Activated B cell treated with CpG ODN at 0.5 μM for 24 hours (primary cell): Measurements from ENCODE around the gene TMEM270. TPM values are rescaled to one million over a fixed set of nuclear protein-coding genes. Genes with fewer than 3 reads are reported as not detected.
A peak's percentile ranks its signal among the peaks of the same experiment; 100 is the strongest.

ENCODE experiments used
- ATAC-seq: fragments of 200-7000 bp; cut with Tn5 transposase; one replicate; pipeline ENCODE4 v1.10.0; 2021; ENCODE audit warnings: low read depth, mild to moderate bottlenecking, moderate library complexity
- CTCF ChIA-PET: fragments of 350-600 bp; sonication (Branson Sonifier 250); formaldehyde crosslinking; loops from one replicate; lab custom pipeline; 2021; ENCODE audit warnings: antibody characterized with exemption; lab: Charles Lee
- POLR2A ChIA-PET: fragments of 350-600 bp; sonication (Branson Sonifier 250); formaldehyde crosslinking; loops from one replicate; lab custom pipeline; 2021; ENCODE audit warnings: antibody characterized with exemption; lab: Charles Lee
- DNase-seq: peaks from one replicate; pipeline ENCODE4 v3.0.0; 2022
- H3K27ac Mint-ChIP-seq: one replicate; pipeline ENCODE4 v1.8.0; 2020; ENCODE audit warnings: mixed read lengths
- H3K27me3 Mint-ChIP-seq: one replicate; pipeline ENCODE4 v1.8.0; 2021; ENCODE audit warnings: mixed read lengths
- H3K36me3 Mint-ChIP-seq: one replicate; pipeline ENCODE4 v1.8.0; 2021; ENCODE audit warnings: low read depth, mixed read lengths
- H3K4me1 Mint-ChIP-seq: one replicate; pipeline ENCODE4 v1.8.0; 2021; ENCODE audit warnings: mixed read lengths
- H3K4me3 Mint-ChIP-seq: one replicate; pipeline ENCODE4 v1.8.0; 2020; ENCODE audit warnings: mild to moderate bottlenecking, mixed read lengths
- H3K9me3 Mint-ChIP-seq: one replicate; pipeline ENCODE4 v1.8.0; 2020; ENCODE audit warnings: mixed read lengths
- CTCF ChIP-seq: fragments of 200-600 bp; IDR thresholded peaks from one replicate; pipeline ENCODE4 v1.8.0; 2022; ENCODE audit warnings: antibody characterized with exemption, mild to moderate bottlenecking
- intact Hi-C: fragments of 100-400 bp; cut with micrococcal nuclease; formaldehyde crosslinking; loops from one replicate; pipeline ENCODE4 v1.15.1; 2024
- total RNA-seq: library from RNA; stranded (reverse); gene quantifications from 2 replicates; pipeline ENCODE4 v1.2.3, GENCODE V29; 2022

Gene TMEM270
- total RNA-seq, 1 donor from 2014 or later = not detected

DNA sequence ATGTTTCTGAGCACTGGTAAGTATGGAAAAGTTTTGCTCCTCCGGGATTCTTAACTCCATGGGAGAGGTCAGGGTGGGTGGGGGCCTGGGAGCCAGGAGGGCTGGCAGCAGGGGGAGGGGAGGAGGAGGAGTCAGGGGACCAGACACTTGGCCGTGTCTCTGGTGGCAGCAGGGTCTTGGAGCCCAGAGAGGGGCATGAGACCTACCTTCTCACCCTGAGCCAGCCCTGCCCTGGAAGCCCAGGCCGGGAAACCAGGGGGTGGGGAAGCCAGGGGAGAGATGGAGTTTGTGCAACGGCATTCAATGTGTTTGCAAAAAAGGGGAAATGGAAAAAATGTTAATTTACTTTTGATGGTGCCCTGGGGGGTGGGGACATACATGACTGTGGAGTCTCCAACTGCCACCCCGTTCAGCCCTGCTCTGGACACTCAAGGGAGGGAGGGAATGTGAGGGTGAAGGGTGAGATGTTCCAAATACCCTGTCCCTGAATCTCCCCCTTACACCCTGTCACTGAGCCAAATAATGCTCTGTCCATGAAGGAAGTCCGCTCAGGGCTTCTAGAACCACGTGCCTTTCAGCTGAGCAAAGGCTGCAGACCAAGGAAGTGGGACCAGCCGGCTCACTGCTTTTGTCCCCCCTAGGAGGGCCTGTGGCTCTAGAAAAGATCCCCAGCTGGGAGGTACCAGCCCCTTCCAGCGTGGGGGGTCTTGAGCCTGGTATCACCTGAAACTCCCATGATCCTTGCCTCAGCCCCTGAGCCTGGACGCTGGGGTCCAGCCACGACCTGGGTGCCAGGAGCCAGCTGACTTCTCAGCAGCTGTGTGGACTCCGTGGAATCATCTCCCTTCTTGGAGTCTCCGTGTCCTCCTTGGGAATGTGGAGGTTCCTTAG lies 48.3 kb downstream of the TMEM270 start:
- H3K27ac Mint-ChIP-seq = no peak overlapping the region
- no peaks in the 10 kb centered on the region for H3K36me3 Mint-ChIP-seq
- intact Hi-C loops = no loop called here
- TF ChIP-seq CTCF = no peak
- ChIA-PET POLR2A (no interaction called here), CTCF (no interaction called here)
- DNase-seq (no peak), ATAC-seq (peak; percentile 45)
- peaks cover 11% of the 10 kb centered on the region for H3K4me1 Mint-ChIP-seq
- peaks cover 3% of the 10 kb centered on the region for H3K27me3 Mint-ChIP-seq
- H3K9me3 Mint-ChIP-seq = no peaks in the 10 kb centered on the region
- H3K4me3 Mint-ChIP-seq = peak overlapping the region; percentile 32

DNA sequence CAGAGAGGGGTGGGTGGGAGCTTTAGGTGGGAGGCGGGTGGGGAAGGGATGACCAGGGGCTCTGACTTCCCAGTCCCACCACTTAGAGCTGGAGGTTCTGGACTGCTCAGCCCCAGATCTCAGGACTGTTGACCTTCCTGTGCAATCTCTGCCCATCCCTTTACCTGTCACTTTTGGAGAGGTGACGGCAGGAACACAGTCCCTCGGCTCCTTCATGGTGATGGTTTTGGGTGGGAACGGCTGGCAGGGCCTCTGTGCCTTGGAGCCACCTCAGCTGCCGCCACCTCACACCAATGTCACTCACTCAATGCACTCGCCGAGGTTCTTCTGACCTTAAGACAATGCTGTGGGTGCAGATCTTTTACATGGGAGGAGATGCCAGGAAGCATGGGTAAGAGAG lies 49.0 kb downstream of the TMEM270 start:
- TF ChIP-seq CTCF = no peak
- Mint-ChIP-seq H3K27ac (no peak overlapping the region), H3K36me3 (no peaks in the 10 kb centered on the region), H3K4me1 (peaks cover 11% of the 10 kb centered on the region), H3K4me3 (no peak overlapping the region), H3K27me3 (peaks cover 3% of the 10 kb centered on the region), H3K9me3 (no peaks in the 10 kb centered on the region)
- POLR2A ChIA-PET = no interaction called here
- intact Hi-C loops = no loop called here
- DNase-seq = no peak
- ATAC-seq = no peak
- CTCF ChIA-PET = no interaction called here

DNA sequence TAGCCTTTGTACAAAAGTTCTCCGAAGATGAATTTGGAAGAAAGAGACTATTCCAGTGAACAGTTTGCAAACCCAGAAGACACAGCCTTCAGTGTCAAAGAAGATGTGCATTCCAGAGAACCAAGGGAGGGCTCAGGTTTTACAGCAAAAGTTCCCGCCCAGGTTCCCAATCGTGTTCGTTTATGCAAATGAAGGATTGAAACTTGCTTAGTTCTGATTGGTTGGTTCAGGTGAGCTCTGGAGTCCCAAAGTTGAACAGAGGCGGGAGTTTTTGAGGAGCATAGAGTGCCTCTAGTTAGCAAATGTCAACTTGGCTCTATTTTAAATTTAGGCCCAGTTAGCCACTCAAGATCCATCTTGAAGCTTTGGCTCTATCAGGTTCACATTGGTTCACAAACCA lies 51.3 kb downstream of the TMEM270 start:
- ATAC-seq (no peak), DNase-seq (no peak)
- H3K4me1 Mint-ChIP-seq = peaks cover 11% of the 10 kb centered on the region
- no peaks in the 10 kb centered on the region for H3K9me3 Mint-ChIP-seq
- H3K4me3 Mint-ChIP-seq = no peak overlapping the region
- intact Hi-C loops = no loop called here
- TF ChIP-seq CTCF = no peak
- no peak overlapping the region for H3K27ac Mint-ChIP-seq
- H3K27me3 Mint-ChIP-seq = peaks cover 6% of the 10 kb centered on the region
- POLR2A ChIA-PET = no interaction called here
- CTCF ChIA-PET = no interaction called here
- H3K36me3 Mint-ChIP-seq = no peaks in the 10 kb centered on the region

Other genes with a start within 250 kb of the TMEM270 start
- not detected in 2 replicates for gene MLXIPL, start 236.6 kb upstream of the TMEM270 start, total RNA-seq
- 0.17 and 0.24 TPM in 2 replicates for gene VPS37D, start 193.3 kb upstream of the TMEM270 start, total RNA-seq
- 13.7 and 14.2 TPM in 2 replicates for gene DNAJC30, start 177.7 kb upstream of the TMEM270 start, total RNA-seq
- 69.0 and 74.8 TPM in 2 replicates for gene BUD23, start 177.6 kb upstream of the TMEM270 start, total RNA-seq
- 1.8 and 2.1 TPM in 2 replicates for gene STX1A, start 141.5 kb upstream of the TMEM270 start, total RNA-seq
- gene ABHD11, start 122.4 kb upstream of the TMEM270 start, total RNA-seq = 12.1 and 15.9 TPM in 2 replicates
- gene CLDN3, start 90.9 kb upstream of the TMEM270 start, total RNA-seq = not detected in 2 replicates
- not detected in 2 replicates for gene CLDN4, start 30.2 kb upstream of the TMEM270 start, total RNA-seq
- 0.66 and 1.7 TPM in 2 replicates for gene METTL27, start 18.6 kb upstream of the TMEM270 start, total RNA-seq
- gene ELN, start 167.0 kb downstream of the TMEM270 start, total RNA-seq = not detected in 2 replicates
- gene LIMK1, start 222.6 kb downstream of the TMEM270 start, total RNA-seq = 59.6 and 62.7 TPM in 2 replicates